ENCODE measurements around the gene ENAH.
A peak's percentile ranks its signal among the peaks of the same experiment; 100 is the strongest.
"Not testable (repeated sequence)": the region's sequence is repeated elsewhere in the genome, so short reads cannot be mapped to it uniquely, and the experiment has no call there.

Gene ENAH

GRCh38 chr1:225642177-225642576, 10.7 kb downstream of the ENAH start:
- DNase-seq, result no peak

- DNase-seq, result no peak
Observed at GRCh38 chr1:225638853-225639252, 14.1 kb downstream of the ENAH start.

DNA sequence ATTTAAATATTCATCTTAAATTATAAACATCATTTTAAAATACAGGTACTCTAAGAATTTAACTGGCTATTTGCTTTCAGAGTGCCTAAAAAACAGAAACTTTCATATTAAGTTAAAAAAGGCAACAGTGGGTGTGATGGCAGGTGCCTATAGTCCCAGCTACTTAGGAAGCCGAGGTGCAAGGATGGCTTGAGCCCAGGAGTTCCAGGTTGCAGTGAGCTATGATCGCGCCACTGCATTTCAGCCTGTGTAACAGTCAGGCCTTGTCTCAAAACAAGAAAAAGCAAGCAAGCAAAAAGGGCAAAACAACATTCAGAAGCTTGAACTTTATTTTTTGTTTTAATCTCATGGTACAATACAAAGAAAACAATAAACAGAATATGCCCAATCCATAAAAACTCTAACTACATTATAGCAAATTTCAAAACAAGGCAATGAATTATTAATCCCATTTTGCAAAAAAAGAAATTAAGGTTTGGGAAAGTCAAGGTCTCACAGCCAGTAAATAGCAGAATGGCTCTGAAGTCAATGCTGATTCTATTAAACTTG, 15.2 kb downstream of the ENAH start:
- DNase-seq, result no peak

- DNase-seq, result not testable (repeated sequence)
Observed at GRCh38 chr1:225636992-225637391, 15.9 kb downstream of the ENAH start.

DNA sequence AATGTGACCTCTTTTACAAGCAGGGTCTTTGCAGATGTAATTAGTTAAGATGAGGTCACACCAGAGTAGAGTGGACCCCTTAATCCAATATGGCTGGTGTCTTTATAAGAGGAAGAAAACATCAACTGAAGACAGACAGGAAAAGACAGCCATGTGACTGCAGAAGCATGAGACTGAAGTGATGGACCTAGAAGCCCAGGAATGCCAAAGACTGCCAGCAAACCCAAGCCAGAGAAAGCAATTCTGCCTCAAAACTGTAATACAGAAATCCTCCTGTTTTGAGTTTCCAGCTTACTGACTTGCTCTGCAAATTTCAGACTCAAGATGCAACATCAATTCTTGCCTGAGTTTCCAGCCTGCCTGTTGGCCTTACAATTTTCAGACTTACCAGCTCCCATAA, 17.3 kb downstream of the ENAH start:
- no peak for DNase-seq

- DNase-seq, result not testable (repeated sequence)
Observed at GRCh38 chr1:225632836-225633235, 20.1 kb downstream of the ENAH start.

GRCh38 chr1:225631021-225631663, 21.8 kb downstream of the ENAH start:
- DNase-seq, result peak in 1 of 2 experiments; percentile 29

GRCh38 chr1:225629483-225629882, 23.4 kb downstream of the ENAH start:
- DNase-seq, result no peak

DNA sequence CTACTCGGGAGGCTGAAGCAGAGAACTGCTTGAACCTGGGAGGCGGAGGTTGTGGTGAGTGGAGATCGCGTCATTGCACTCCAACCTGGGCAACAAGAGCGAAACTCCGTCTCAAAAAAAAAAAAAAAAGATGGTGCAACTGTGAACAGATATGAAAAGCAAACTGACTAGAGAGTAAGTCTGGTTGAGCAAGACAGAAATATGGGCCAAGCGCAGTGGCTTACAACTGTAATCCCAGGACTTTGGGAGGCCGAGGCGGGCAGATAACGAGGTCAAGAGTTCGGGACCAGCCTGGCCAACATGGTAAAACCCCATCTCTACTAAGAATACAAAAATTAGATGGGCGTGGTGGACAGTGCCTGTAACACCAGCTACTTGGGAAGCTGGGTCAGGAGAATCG, 24.1 kb downstream of the ENAH start:
- DNase-seq, result not testable (repeated sequence)

- no peak for DNase-seq
Observed at GRCh38 chr1:225627304-225627947, 25.5 kb downstream of the ENAH start.

DNA sequence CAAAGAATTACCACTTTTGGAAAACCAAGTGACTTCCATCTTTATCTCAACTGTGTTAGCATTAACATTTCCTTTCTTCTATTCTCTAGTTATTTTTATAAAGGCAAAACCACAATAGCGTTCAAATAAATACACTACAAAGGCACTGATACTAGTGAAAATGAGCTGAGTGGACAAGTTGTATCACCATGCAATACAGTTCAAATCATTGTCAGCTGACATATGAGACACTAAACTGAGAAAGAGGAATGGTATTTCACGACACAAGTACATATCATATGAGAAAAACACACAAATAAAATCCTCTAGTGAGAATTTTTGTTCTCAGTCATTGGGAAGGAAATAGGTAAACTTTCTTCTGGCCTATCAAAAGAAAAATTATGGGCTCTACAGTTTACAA, 26.2 kb downstream of the ENAH start:
- DNase-seq, result no peak

GRCh38 chr1:225617956-225618355, 35.0 kb downstream of the ENAH start:
- peak; percentile 86 for DNase-seq

DNA sequence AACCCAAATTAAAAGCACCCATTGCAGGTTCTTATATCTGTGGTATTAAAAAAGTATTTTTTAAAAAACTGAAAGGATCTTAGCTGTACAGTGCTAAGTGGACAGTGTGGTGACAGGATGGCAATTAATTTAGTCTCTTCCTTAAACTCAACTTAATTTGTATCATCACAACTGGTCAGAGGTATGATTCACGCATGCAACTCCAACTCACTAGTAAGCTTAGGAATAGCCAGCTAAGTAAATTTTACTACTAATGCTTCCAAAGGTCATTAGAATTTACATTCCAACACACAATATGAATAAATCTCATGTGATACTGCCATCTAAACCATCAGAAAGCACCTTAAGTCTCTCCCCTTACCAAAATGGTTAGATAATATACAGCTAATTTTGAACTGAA, 35.4 kb downstream of the ENAH start:
- peak in 1 of 2 experiments; percentile 34 for DNase-seq

DNA sequence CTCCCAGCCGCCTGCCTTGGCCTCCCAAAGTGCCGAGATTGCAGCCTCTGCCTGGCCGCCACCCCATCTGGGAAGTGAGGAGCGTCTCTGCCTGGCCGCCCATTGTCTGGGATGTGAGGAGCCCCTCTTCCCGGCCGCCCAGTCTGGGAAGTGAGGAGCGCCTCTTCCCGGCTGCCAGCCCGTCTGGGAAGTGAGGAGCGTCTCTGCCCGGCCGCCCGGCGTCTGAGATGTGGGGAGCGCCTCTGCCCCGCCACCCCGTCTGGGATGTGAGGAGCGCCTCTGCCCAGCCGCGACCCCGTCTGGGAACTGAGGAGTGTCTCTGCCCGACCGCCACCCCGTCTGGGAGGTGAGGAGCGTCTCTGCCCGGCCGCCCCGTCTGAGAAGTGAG, 37.5 kb downstream of the ENAH start:
- DNase-seq, result not testable (repeated sequence)

GRCh38 chr1:225613006-225613405, 39.9 kb downstream of the ENAH start:
- DNase-seq, result no peak

DNA sequence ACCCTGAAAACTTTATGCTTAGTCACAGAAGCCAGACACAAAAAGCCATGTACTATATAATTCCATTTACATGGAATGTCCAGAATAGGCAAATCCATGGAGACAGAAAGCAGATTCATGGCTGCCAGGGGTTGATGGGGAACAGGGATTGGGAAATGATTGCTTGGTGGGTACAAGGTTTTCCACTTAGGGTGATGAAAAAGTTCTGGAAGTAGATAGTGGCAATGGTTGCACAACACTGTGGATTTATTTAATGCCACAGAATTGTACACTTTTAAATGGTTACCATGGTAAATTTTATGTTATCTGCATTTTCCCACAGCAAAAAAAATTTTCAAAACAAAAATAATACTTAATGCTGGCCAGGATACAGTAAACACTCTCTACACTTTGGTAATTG, 40.6 kb downstream of the ENAH start:
- DNase-seq, result no peak

GRCh38 chr1:225611537-225612223, 41.2 kb downstream of the ENAH start:
- no peak for DNase-seq

- DNase-seq, result no peak
Observed at GRCh38 chr1:225610539-225610938, 42.4 kb downstream of the ENAH start.

GRCh38 chr1:225608014-225608796, 44.7 kb downstream of the ENAH start:
- no peak for DNase-seq

- no peak for DNase-seq
Observed at GRCh38 chr1:225607355-225607754, 45.6 kb downstream of the ENAH start.

DNA sequence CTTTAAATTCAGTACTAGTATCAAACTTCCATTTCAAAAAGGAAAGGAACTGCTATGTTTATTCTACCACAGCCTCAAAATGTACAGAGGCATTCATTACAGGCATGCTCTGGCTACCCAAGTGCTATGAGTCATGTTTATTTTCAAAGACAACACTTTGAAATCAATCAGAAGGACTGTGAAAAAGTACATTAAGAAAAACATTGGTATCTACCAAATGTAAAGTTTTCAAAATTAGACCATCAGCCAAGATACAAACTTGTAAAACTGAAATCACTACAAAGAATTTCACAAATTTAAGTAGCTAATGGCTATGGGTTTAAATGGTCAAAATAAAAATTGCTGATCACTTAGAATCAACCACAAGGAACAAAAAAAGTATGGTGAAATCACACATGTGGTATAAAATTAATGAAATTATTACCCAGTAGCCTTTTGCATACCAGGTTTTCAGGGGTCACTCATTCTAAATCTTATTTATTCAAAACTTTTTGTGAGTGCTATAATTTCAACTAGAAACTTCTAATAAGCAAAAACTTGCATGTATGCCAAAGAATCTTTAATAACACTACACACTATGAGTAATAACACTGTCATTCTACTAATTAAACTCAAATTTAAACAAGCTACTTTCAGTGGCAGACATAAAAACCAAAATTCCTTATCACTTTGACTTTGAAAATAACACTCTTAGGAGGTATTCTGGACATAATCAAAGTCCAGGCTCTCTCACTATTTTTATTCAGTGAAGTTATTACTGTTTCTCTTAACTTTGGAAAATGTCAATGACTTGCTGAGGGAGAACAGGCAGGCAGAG, 49.2 kb downstream of the ENAH start:
- DNase-seq, result no peak

GRCh38 chr1:225602590-225603206, 50.2 kb downstream of the ENAH start:
- no peak for DNase-seq
